ENCODE data around the gene ZC2HC1C.

Gene ZC2HC1C, protein sequence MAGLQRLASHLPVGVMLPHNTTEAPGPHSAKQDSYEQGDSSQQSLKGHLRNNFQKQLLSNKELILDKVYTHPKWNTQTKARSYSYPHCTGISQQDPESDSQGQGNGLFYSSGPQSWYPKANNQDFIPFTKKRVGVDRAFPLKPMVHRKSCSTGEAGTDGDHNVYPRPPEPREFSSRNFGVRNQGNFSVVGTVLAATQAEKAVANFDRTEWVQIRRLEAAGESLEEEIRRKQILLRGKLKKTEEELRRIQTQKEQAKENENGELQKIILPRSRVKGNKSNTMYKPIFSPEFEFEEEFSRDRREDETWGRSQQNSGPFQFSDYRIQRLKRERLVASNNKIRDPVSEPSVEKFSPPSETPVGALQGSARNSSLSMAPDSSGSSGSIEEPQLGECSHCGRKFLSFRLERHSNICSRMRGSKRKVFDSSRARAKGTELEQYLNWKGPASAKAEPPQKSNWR

DNA sequence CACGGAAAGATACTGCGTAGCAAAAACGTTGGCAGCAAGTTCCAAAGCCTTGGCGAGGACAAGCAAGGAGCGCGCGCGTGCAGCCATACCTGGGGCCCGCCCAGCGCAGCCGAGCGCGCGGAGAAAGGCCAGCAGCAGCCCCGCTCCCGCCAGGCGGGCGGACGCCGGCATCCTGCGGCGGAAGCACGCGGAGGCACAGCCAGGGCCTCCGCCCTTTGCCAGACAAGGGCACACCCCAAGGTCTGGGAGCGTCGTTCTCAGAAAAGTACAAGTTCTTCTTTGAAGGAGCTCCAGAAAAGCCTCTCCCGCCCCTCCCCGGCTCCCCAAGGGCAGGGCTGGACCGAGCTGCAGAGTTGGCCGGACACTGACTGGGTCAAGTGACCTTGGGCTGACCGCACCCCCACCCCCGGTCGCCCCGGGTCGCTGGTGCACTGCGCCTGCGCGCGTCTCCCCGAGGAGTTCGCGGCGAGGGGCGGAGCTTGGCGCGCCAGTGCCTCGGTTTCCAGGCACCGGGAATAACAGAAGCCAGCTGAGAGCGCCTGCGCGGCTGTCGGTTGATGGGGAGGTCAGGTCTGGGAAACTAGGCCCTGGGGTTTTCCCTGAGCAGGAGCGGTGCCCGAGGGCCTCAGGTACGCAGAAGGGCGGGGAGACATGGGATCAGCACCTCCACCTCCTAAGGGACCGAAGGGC, at the start of gene ZC2HC1C:
ZC2HC1C (plus strand) TSS at position 521 of the 690 bp plus-strand sequence. CDS start 933 bp downstream, outside the sequence.
- peak; percentile 87 to 88 for DNase-seq

DNA sequence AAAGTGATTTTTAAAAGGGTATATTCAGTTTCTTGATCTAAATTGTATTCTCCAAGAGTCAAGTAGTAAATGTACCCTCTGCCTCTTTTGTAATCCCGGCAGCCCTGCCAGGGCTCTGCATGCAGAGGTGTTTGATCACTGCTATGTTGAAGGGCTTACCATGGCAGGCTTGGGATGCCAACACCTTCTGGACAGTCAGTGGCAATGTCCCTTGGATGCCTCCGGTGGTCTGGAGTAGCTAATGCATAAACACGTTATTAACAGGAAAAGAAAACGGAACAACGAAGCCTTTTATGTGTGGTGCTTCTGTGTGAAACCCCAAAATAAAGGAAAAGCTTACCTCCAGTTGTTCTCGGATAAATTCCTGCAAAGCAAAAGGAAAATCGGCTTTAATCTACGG, 46.8 kb upstream of the ZC2HC1C start:
- no peak for DNase-seq

DNA sequence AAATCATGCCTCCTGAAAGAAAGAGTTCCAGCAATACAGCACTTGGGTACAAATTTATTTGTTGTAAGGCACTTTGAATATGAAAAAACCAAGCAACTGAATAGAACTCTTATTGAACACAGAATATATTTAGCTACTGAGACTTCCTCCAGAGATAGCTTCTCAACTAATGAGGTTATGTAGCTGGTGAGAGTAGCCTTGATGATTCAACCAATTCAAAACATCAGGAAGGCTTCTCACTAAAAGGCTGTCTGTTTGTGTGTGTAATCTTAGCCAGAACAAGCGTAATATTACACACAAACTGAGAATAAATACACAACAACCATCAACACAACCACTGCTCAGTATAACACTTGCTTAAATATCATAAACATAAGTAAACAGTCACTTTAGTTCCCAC, 46.3 kb upstream of the ZC2HC1C start:
- DNase-seq: no peak

DNA sequence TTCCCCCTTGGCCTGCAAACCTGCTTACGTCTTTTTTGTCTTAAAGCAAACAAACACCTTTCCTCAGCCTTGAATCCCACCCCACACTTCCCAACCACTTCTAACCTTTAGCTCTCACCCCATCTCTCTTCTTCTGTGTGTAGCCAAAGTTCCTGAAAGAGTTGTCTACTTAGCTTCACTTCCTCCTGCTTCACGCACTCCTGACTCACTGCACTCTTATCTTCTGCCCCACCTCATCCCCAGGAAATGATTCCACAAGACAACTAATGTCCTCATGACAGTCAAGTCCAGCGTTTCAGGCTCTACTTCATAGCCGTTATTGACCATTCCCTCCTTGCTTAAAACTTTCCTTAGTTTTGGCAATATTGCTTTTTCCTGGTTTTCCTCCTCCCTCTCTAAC, 44.4 kb upstream of the ZC2HC1C start:
- no peak for DNase-seq

DNA sequence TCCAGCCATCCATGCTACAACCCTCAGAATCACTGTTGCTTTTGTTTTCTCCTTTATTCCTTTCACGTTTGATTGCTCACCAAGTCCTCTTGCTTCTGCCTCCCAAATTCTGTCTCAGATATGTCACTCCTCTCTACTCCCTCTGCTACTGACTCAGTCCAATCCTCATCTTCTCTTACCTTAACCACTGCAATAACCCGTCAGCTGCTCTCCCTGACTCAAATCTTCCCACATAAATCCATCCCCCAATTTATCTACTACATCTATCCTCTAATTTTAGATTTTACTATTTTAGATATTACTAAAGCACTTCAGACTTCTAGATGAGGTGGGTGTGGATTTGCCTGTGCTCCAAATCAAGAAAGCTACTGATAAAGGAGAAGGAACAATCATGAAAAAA, 43.6 kb upstream of the ZC2HC1C start:
- DNase-seq: no peak

- no peak for DNase-seq
These were observed 39.3 kb upstream of the ZC2HC1C start for GRCh38 chr14:75030147-75030546.

DNA sequence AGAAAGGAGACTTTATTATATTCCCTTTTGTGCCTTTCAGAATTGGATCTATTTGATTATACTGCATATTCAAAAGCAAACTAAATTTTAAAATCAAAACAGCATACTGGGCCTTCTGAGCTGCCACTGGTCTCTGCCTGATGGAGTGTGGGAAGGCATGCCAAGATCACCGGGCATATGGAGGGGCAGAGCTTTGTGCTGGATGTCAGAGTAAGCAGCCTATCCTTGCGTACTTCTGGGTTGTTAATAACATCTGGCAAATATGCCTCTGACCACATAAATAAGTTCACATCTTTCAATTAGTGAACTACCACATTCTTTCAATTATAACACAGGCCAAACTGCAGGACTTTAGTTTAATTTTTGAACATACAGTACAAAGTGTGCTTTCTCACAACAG, 36.5 kb upstream of the ZC2HC1C start:
- DNase-seq: no peak

DNA sequence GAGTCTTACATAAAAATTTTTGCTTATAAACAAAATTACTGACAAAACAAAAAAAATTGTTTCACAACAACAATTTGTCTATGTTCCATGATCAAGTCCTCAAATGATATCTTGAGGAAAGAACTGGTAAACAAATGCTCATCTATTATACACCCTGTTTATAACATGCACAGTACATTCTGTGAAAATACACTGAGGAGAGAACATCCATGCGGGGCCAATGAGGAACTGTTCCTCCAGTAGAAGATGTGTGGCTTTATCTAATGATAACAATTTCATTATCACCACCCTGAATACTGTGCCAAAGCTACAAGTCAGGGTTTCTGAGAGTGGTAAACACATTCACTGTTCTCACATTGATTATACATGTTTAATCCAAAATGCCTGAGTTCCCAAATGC, 28.9 kb upstream of the ZC2HC1C start:
- no peak for DNase-seq

GRCh38 chr14:75040959-75041358, 28.5 kb upstream of the ZC2HC1C start:
- no peak for DNase-seq

DNA sequence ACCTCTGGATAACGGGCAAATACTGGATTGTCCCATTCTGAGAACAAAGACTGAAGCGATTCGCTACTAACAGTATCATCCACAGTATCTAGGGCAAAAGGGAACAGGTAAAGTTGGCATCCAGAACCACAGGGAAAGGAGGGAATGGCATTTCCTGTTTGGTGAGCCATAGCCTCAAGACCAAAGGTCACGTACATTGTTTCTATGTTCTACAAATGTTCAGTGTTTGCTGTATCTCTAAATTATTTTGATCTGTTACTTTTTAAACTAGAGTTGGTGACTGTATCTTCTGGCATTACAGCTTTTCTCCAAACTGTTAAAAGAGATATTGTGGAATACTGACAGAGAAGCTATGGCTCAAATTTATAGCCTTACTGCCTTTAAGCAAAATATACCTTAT, 27.8 kb upstream of the ZC2HC1C start:
- no peak for DNase-seq

- no peak for DNase-seq
These were observed 27.4 kb upstream of the ZC2HC1C start for GRCh38 chr14:75042035-75042434.

GRCh38 chr14:75044322-75044721, 25.1 kb upstream of the ZC2HC1C start:
- DNase-seq: no peak

GRCh38 chr14:75044752-75045151, 24.7 kb upstream of the ZC2HC1C start:
- DNase-seq: no peak

- DNase-seq: no peak
These were observed 23.2 kb upstream of the ZC2HC1C start for GRCh38 chr14:75046275-75046674.

DNA sequence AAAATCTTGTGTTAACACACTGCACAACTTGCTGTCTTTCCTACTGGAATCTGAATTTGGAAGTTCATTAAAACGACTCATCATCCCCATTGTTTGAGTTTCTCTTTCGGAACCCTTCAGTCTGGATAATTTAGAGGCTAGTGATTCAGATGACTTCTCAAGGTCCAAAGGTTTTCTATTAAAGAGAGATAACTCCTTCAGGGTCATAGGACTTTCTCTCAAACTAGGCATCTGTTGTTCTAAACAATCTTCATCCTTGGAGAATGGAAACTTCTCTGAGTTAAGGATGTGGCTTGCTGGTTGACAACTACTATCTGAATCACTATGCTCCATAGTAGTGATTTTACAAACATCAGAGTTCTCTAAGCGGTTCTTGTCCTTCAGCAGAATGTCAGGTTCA, 22.5 kb upstream of the ZC2HC1C start:
- no peak for DNase-seq

GRCh38 chr14:75047506-75047905, 21.9 kb upstream of the ZC2HC1C start:
- DNase-seq: no peak

GRCh38 chr14:75048101-75048500, 21.3 kb upstream of the ZC2HC1C start:
- DNase-seq: no peak

- DNase-seq: no peak
These were observed 20.3 kb upstream of the ZC2HC1C start for GRCh38 chr14:75049136-75049535.

DNA sequence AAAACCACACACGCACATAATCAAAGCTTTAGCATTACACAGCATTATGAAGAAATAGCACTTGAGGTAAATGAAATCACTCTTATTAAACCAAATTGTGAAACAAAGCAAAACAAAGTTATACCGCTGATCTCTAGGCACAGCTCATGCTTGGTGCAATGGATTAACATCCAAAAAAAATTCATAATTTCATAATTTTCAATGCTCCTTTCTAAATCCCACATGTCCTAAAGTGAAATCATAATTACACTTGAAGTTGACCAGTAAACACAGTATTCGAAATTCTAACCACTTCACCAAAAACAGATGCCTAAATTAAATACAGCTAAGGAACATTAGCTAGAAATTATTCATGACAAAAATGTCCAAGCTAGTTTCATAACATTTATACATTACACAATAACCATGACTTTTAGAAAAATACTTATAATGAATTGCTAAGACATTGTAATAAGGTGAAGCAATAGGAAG, 19.7 kb upstream of the ZC2HC1C start:
- DNase-seq: no peak

- DNase-seq: peak; percentile 82 to 88
These were observed 18.4 kb upstream of the ZC2HC1C start, which contains the start of gene MLH3 for GRCh38 chr14:75050852-75051555. TSS of gene MLH3 (minus strand) at chr14:75051467. CDS start at chr14:75049655, 1,812 bp downstream.

GRCh38 chr14:75051556-75051899, 17.9 kb upstream of the ZC2HC1C start:
- no peak for DNase-seq

DNA sequence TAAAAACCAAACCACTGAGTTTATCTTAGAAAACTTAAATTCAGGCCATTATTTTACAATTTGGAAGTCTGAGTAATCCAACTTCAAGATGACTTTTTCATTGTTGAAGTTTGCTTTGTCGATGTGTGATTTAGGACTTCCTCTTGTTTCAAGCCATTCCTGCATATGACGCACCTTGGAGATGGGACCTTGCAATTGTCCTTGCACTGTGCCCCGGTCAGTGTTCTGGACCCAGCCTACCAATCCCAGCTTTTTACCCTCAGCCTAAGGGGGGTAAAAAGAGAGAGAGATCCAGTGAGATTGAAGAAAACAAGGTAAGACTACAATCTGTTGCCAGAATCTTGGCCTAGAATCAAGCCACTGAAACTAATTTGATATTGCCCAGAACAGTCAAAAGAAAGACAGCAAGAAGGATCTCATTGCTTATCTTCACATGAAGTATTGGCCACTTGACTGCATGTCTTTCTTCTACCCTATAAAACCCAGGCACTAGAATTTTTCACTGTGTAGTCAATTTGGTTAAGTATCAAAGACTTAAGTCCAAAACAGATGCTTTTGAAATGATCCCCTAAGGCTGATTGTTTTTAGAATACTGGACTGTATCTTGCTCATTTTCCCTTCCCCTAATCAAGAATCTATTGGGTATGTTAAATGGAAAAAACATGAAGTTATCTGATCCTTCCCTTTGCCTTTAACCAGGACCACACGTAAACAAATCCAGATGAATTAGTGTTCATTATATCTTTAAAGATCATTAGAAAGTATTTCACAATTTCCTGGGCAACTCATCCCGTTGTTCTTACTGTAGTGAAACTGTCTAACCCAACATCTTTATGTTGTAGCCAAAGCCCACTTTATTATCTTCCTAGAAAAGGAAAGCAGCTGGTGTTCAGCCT, 15.8 kb upstream of the ZC2HC1C start:
- no peak for DNase-seq

Data from NCI-H2081 (cell line).